Aorta (tissue), 5 donors: ENCODE data around the gene TMEM272. TPM values are rescaled to one million over a fixed set of nuclear protein-coding genes. Genes with fewer than 3 reads are reported as not detected.
A peak's percentile ranks its signal among the peaks of the same experiment; 100 is the strongest.
"Not testable (repeated sequence)": the region's sequence is repeated elsewhere in the genome, so short reads cannot be mapped to it uniquely, and the experiment has no call there.

Experiments
- ATAC-seq: fragments of 200-7000 bp; cut with Tn5 transposase; one replicate; pipeline ENCODE4 v1.9.1; 2022; ENCODE audit warnings: moderate library complexity; ENCODE audit not compliant: low FRiP score
- DNase-seq, 2 donors: peaks; one replicate each; pipeline ENCODE4 v3.0.0-alpha.2; 2020
- H3K27ac ChIP-seq, 2 donors: one replicate each; pipeline ENCODE4 v1.5.1; 2013; ENCODE audit warnings: low read length in 2 of 2, mild to moderate bottlenecking in 2 of 2, moderate library complexity in 2 of 2, control low read depth in 1 of 2, inconsistent platforms in 1 of 2, low read depth in 1 of 2
- H3K27me3 ChIP-seq, 2 donors: one replicate each; pipeline ENCODE4 v1.6.1; 2013; ENCODE audit warnings: control low read depth in 1 of 2, low read length in 1 of 2, mild to moderate bottlenecking in 1 of 2, moderate library complexity in 1 of 2; ENCODE audit not compliant: insufficient read depth in 2 of 2, control insufficient read depth in 1 of 2
- H3K36me3 ChIP-seq, 2 donors: one replicate each; pipeline ENCODE4 v1.6.1; 2013; ENCODE audit warnings: control low read depth in 1 of 2, low read length in 1 of 2, mild to moderate bottlenecking in 1 of 2; ENCODE audit not compliant: insufficient read depth in 2 of 2, control insufficient read depth in 1 of 2
- H3K4me1 ChIP-seq, 2 donors: one replicate each; pipeline ENCODE4 v1.6.1; 2013; ENCODE audit warnings: low read length in 2 of 2, control low read depth in 1 of 2, mild to moderate bottlenecking in 1 of 2, moderate library complexity in 1 of 2; ENCODE audit not compliant: insufficient read depth in 2 of 2, control insufficient read depth in 1 of 2
- H3K4me3 ChIP-seq, 2 donors: one replicate each; pipeline ENCODE4 v1.5.1; 2013; ENCODE audit warnings: low read length in 2 of 2, control low read depth in 1 of 2, mild to moderate bottlenecking in 1 of 2
- H3K9me3 ChIP-seq: one replicate; pipeline ENCODE4 v1.6.1; 2013; ENCODE audit warnings: mild to moderate bottlenecking, low read length; ENCODE audit not compliant: control insufficient read depth
- WGBS, 2 donors: extraction: QIAGEN DNeasy Blood & Tissue Kit; methylation state at CpG; one replicate each; pipeline ENCODE4 v1.1.7; 2013; 5-methylcytosine and 5-hydroxymethylcytosine counted together
- intact Hi-C, 2 donors: fragments of 100-400 bp; cut with DNase I; formaldehyde crosslinking; loops; one replicate each; pipeline versions ENCODE4 v1.14.2 to v1.15.0; 2022
- polyA plus RNA-seq, 2 donors: library from polyadenylated mRNA; stranded (reverse); fragments of 200-250 nt; gene quantifications; one replicate each; pipeline ENCODE4 v1.2.3, GENCODE V29; 2013
- total RNA-seq, 2 donors: library from RNA; stranded (reverse); fragmentation: NEBNext Ultra II Directional; extraction: Animal tissue kit (Norgen Biotek cat#: 25700); gene quantifications; one replicate each; pipeline ENCODE4 v1.2.1, GENCODE V29; 2021
- donor health status: healthy with polysubstance abuse.
- donor health status: Bipolar disorder and iron deficiency.
- donor health status: DM: no; HTN: no; CAD: no.
- donor health status: DM: no; HTN: no; CAD: no.
- donor health status: DM: yes; HTN: yes; CAD: no.

Gene TMEM272
- total and polyA plus RNA-seq, 4 donors = 0.03 to 0.57 (median 0.16) TPM; not detected in 1

GRCh38 chr13:51832471-51833152 lies 12.4 kb downstream of the TMEM272 start:
- H3K36me3 ChIP-seq = no peaks in the 10 kb centered on the region
- no peak overlapping the region for H3K27ac ChIP-seq
- ATAC-seq (peak; percentile 70), DNase-seq (no peak)
- H3K9me3 ChIP-seq = no peaks in the 10 kb centered on the region
- intact Hi-C loops = no loop called here
- no peaks in the 10 kb centered on the region for H3K4me1 ChIP-seq
- no peaks in the 10 kb centered on the region for H3K27me3 ChIP-seq
- WGBS, 2 donors = 70 to 75% methylated on average over 6 of the region's 6 CpGs
- H3K4me3 ChIP-seq = no peak overlapping the region

- intact Hi-C loops = no loop called here
- no peaks in the 10 kb centered on the region for H3K36me3 ChIP-seq
- DNase-seq = no peak
- no peak for ATAC-seq
- no peaks in the 10 kb centered on the region for H3K4me1 ChIP-seq
- no peak overlapping the region for H3K27ac ChIP-seq
- WGBS, 2 donors = 97% methylated on average over 5 of the region's 5 CpGs
- no peaks in the 10 kb centered on the region for H3K27me3 ChIP-seq
- H3K9me3 ChIP-seq = no peaks in the 10 kb centered on the region
- H3K4me3 ChIP-seq = no peak overlapping the region
These were observed 13.5 kb downstream of the TMEM272 start for GRCh38 chr13:51831519-51831918.

DNA sequence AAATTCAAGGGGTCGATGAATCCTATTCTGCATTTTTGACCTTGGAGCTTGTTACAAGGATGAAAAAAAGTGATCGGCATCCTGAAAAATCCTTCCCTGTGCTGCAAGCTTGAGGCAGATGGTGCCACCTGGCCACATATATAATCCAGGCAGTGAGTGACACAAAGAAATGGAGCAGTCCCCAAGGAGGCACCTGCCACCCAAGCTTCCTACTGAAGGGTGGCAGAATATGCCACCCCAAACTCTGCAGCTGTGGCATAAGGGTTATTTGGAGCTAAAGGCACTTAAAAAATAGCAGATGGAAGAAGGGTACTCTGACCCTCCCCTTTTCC lies 15.4 kb downstream of the TMEM272 start:
- DNase-seq (no peak), ATAC-seq (no peak)
- Histone ChIP-seq H3K4me3 (no peak overlapping the region), H3K27ac (no peak overlapping the region), H3K9me3 (no peaks in the 10 kb centered on the region), H3K36me3 (no peaks in the 10 kb centered on the region), H3K4me1 (no peaks in the 10 kb centered on the region), H3K27me3 (no peaks in the 10 kb centered on the region)
- intact Hi-C loops = no loop called here
- WGBS, 2 donors = 96% methylated on average over 2 of the region's 2 CpGs

GRCh38 chr13:51828730-51829567 lies 16.0 kb downstream of the TMEM272 start:
- intact Hi-C loops = no loop called here
- WGBS, 2 donors = 92 to 94% methylated on average over 8 of the region's 8 CpGs
- Histone ChIP-seq H3K27me3 (no peaks in the 10 kb centered on the region), H3K36me3 (no peaks in the 10 kb centered on the region), H3K4me3 (no peak overlapping the region), H3K4me1 (no peaks in the 10 kb centered on the region), H3K27ac (no peak overlapping the region), H3K9me3 (no peaks in the 10 kb centered on the region)
- no peak for ATAC-seq
- DNase-seq = no peak

GRCh38 chr13:51827254-51827653 lies 17.7 kb downstream of the TMEM272 start:
- no peak overlapping the region for H3K4me3 ChIP-seq
- intact Hi-C loops = no loop called here
- H3K36me3 ChIP-seq = no peaks in the 10 kb centered on the region
- H3K27ac ChIP-seq = no peak overlapping the region
- H3K4me1 ChIP-seq = no peaks in the 10 kb centered on the region
- DNase-seq (no peak), ATAC-seq (no peak)
- no peaks in the 10 kb centered on the region for H3K9me3 ChIP-seq
- H3K27me3 ChIP-seq = no peaks in the 10 kb centered on the region
- 93 to 95% methylated on average over 4 of the region's 4 CpGs for WGBS, 2 donors

DNA sequence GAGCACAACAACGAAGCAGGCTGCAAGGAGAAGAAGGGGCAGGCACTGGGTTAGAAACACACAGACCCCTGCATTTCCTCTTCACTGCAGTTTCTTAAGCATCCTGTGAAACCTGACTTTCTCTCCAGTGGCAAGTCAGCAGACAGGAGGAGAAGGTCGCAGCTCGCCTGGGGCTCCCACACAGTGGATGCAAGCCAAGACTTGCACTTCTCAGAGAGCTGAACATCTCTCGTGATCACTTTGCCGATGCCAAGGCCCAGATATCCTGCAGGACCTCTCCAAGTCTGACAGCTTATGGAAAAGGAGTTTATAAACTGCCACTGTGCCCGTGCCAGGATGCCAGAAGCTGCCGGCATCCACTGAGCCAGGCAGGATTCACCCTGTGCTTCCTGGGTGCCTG lies 18.4 kb downstream of the TMEM272 start:
- Histone ChIP-seq H3K36me3 (no peaks in the 10 kb centered on the region), H3K4me1 (no peaks in the 10 kb centered on the region), H3K4me3 (no peak overlapping the region), H3K27me3 (no peaks in the 10 kb centered on the region), H3K9me3 (no peaks in the 10 kb centered on the region), H3K27ac (no peak overlapping the region)
- intact Hi-C loops = no loop called here
- 14 to 25% methylated on average over 7 of the region's 7 CpGs for WGBS, 2 donors
- DNase-seq = no peak
- ATAC-seq = no peak

- Histone ChIP-seq H3K4me3 (no peak overlapping the region), H3K4me1 (no peaks in the 10 kb centered on the region), H3K27me3 (no peaks in the 10 kb centered on the region), H3K27ac (no peak overlapping the region), H3K9me3 (no peaks in the 10 kb centered on the region), H3K36me3 (no peaks in the 10 kb centered on the region)
- DNase-seq = no peak
- no peak for ATAC-seq
- intact Hi-C loops = no loop called here
- 92 to 95% methylated on average over 10 of the region's 10 CpGs for WGBS, 2 donors
These were observed 19.2 kb downstream of the TMEM272 start for GRCh38 chr13:51825681-51826254.

DNA sequence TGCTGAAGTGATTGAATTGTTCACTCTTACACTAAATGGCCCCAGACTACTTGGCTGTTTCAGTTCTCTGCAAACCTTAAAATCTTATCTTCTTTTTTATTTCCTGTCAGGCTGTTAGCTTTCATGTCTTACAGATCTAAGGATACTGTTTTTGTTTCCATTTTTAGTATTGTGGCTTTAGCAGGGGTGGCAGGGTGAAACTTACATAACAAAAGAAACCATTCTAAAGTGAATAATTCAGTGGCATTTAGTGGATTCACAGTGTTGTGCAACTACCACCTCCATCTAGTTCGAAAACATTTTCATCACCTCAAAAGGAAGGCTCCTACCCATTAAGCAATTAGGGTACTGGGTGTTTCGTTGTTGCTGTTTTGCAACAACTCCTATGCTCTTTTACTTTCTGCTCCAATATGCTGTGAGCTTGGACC lies 19.8 kb downstream of the TMEM272 start:
- ATAC-seq (no peak), DNase-seq (no peak)
- Histone ChIP-seq H3K9me3 (no peaks in the 10 kb centered on the region), H3K4me1 (no peaks in the 10 kb centered on the region), H3K36me3 (no peaks in the 10 kb centered on the region), H3K27ac (no peak overlapping the region), H3K4me3 (no peak overlapping the region), H3K27me3 (no peaks in the 10 kb centered on the region)
- intact Hi-C loops = no loop called here
- 50 to 52% methylated on average over 2 of the region's 2 CpGs for WGBS, 2 donors

GRCh38 chr13:51824712-51825111 lies 20.3 kb downstream of the TMEM272 start:
- H3K4me3 ChIP-seq, H3K27me3 ChIP-seq, H3K4me1 ChIP-seq, intact Hi-C loops, H3K9me3 ChIP-seq, H3K27ac ChIP-seq, ATAC-seq, H3K36me3 ChIP-seq, DNase-seq: not testable (repeated sequence)
- 86 to 90% methylated on average over 10 to 11 of the region's 11 CpGs for WGBS, 2 donors
